KG1 (cell line): Measurements from ENCODE around the gene RBM12.
"Not testable (repeated sequence)": the region's sequence is repeated elsewhere in the genome, so short reads cannot be mapped to it uniquely, and the experiment has no call there.

Experiments
- DNase-seq: peaks from one replicate; lab custom pipeline; 2025; lab: John Stamatoyannopoulos, UW

Gene RBM12, protein sequence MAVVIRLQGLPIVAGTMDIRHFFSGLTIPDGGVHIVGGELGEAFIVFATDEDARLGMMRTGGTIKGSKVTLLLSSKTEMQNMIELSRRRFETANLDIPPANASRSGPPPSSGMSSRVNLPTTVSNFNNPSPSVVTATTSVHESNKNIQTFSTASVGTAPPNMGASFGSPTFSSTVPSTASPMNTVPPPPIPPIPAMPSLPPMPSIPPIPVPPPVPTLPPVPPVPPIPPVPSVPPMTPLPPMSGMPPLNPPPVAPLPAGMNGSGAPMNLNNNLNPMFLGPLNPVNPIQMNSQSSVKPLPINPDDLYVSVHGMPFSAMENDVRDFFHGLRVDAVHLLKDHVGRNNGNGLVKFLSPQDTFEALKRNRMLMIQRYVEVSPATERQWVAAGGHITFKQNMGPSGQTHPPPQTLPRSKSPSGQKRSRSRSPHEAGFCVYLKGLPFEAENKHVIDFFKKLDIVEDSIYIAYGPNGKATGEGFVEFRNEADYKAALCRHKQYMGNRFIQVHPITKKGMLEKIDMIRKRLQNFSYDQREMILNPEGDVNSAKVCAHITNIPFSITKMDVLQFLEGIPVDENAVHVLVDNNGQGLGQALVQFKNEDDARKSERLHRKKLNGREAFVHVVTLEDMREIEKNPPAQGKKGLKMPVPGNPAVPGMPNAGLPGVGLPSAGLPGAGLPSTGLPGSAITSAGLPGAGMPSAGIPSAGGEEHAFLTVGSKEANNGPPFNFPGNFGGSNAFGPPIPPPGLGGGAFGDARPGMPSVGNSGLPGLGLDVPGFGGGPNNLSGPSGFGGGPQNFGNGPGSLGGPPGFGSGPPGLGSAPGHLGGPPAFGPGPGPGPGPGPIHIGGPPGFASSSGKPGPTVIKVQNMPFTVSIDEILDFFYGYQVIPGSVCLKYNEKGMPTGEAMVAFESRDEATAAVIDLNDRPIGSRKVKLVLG

DNA sequence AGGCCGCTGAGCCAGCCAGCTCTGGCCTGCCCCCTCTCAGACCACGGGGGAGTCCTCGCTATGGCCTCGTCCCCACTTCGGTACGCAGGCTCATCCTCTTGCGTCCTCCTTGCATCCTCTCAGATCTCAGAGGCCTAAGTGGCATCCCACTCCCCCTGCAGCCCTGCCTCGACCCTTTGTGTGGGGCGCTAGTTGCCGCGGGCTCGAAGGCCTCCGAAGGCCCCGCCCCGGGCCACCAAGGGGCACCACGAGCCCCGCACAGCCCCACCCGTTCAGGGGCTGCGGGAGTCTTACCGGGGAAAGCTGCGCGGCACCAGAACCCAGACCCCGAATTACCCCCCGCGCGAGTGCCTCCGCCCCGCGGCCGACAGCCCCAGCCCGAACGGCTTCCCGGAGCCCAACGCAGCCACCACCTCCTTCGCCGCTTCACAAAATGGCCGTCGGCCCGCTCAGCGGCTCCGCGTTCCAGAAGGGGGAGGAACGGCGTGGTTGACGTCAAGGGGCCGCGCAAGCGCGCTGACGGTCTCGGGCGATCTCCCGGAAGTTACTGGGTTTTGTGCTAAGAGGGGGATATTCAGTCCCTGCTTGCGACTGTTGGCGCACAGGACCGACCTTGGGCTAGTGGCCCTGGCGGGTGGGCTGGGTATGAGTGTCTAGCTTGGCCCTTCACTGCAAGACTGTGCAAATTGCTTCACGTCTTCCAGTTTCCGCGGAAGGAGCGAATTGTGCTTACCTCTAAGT, at the start of gene RBM12, which contains the start of gene CPNE1:
RBM12 (minus strand) TSS at position 435 of the 741 bp plus-strand sequence. CDS start 9,578 bp downstream, outside the sequence.
CPNE1 (minus strand) TSS at position 435 of the 741 bp plus-strand sequence. CDS start 31,977 bp downstream, outside the sequence.
- peak; percentile 81 for DNase-seq

DNA sequence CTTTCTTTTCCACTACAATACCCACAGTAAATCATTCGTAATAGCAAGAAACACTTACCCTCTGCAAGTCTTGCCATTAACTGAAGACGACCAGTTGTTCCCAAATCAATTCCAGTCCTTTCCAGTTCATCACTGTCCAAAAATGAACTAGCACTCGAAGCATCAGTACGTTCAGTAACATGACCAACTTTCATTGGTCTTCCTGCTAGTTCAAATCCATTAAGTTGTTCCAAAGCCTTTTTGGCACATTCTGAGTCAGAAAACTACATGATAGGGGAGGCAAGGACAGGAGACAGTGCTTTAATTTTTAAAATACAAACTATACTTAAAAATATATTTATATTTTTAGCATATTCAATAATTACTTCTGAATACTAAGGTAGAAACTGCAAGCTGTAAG, 49.4 kb upstream of the RBM12 start:
- no peak for DNase-seq

DNA sequence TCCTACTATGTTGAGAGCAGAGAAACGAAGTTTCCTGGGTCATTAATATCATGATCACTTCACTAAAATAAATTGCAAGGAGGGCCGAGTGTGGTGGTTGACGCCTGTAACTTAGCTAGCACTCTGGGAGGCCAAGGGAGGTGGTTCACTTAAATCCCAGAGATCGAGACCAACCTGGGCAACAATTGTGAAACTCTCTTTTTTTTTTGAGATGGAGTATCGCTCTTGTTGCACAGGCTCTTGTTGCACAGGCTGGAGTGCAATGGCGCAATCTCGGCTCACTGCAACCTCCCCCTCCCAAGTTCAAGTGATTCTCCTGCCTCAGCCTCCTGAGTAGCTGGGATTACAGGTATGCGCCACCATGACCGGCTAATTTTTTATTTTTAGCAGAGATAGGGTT, 48.4 kb upstream of the RBM12 start:
- DNase-seq = not testable (repeated sequence)

DNA sequence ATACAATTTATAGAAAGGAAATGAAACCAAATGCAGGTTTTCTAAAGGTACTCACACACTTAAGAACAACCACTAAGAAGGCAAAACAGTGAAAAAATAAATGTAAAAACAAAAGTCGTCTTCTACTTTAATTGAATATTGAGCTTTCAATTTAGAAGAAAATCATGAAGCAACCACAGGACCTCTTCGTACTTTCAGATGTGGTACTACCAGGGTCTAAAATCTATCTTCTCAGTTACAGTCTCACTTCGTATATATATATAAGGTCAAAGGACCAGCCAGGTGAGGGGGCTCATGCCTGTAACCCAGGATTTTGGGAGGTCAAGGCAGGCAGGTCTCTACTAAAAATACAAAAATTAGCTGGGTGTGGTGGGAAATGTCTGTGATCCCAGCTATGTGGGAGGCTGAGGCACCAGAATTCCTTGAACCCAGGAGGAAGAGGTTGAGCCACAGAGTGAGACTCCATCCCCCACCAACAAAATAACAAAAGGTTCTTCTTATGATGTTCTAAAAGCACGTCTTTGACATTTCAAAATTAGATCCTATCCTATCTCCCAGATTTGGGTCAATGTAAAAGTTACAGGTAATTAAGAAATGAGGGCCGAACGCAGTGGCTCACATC, 47.0 kb upstream of the RBM12 start:
- no peak for DNase-seq

DNA sequence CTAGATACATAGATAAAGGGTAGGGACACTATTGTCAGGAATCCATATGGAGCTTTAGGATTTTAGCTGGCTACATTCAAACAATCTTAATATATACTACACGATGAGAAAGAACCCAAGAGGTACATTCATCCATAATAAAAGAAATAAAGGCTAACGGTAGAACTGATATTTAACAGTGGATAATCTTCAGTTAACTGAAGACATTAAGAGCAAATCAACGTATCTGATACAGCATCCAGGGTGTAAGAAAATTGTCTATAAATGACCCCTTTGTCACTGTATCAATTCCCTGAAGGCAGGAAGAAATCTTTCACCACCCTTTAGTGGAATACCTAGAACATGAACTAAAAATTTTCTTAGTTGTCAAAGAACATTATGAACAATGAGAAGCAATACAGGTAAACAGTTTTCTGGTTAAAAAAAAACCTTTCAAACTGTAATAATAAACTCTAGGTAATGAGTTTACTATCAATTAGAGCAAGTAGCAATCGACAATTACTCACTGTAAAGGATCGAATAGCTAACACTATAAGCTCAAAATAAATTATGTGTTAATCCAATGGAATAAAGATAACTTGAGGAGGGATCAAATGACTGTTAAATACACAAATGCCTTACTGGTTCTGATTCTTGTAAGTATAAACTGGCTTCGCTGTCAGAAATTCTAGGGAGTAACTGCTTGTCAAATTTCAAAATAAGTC, 46.3 kb upstream of the RBM12 start:
- DNase-seq = no peak

DNA sequence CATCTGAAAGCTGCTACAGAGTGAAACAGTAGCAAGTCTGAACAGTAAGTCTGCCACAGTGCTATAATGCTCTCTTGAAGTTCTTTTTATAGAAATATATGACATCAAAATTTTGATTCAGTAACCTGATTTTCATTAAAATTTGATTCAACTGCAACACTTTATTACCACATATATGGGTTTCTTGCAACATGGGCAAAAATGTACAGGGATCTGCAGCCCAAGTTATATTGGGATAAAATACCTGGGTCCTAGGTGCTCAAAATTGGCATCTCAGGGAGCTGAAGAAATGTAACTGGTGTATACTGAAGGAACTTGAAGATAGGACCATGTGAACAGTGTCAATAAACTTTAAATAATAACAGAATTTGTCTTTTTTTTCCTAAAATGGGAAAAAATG, 45.3 kb upstream of the RBM12 start:
- no peak for DNase-seq

DNA sequence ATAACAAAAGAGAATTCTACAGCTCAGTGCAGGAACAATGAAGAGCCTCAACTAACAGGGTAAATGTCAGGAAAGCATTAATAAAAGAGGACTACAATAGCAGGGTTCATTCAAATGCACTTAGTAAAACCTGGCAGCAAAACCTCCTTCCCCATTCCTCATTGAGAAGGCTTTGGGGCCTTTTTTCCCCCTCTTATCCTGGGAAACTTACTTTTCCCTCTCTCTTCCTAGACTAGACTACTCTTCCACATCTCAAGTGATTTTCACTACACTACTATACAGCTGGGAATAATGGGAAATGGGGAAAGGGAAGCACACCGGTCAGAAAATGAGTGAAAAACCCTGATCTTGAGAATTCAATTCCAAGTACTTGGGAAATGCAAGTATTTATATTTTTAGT, 44.6 kb upstream of the RBM12 start:
- no peak for DNase-seq

DNA sequence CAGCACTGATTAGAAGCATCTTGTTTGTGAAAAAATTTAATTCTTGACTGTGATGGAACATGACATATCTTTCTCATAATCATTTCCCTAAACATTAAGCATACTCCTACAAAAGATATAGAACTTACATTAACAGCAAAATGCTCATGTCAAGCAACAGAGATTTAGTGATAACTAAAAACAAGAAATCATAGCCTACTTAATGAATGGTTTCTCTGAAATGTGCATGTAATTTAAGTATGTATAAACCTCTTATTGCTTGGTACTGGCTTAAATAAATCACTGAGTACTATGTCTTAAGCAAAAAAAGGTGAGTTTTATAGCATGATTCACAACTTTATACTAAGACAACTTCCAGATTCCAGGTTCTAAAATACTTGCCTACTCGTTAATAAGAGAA, 43.8 kb upstream of the RBM12 start:
- no peak for DNase-seq

DNA sequence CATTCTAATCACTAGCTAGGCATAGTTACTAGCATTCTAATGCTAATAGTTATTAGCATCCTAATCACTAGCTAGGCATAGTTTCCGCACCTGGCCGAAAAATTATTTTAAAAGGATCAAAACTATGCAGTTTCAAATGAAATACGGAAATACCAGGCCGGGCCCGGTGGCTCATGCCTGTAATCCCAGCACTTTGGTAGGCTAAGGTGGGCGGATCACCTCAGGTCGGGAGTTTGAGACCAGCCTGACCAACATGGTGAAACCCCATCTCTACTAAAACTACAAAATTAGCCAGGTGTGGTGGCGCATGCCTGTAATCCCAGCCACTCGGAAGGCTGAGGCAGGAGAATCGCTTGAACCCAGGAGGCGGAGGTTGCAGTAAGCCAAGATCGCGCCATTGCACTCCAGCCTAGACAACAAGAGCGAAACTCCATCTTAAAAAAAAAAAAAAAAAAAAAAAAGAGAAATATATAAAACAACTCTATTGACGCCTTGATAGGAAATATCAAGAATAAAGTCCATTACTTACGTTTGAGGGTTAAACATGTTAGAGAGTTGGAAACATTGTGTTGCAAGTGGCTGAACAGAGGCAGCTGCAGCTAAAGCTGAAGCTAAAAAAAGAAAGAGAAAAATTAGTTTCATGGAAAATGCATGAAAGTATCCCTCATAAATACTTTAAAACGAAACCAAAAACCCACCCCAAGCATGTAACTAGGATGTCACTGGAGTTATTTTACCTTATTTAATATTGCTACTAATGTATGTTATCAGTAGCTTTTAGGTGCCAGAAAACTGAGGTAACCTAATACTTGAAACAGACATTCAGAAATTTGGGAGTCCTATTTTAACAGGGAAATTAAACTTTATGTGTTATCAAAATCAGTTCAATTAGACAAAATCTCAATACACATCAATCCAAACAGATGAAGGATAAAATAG, 42.2 kb upstream of the RBM12 start:
- not testable (repeated sequence) for DNase-seq

DNA sequence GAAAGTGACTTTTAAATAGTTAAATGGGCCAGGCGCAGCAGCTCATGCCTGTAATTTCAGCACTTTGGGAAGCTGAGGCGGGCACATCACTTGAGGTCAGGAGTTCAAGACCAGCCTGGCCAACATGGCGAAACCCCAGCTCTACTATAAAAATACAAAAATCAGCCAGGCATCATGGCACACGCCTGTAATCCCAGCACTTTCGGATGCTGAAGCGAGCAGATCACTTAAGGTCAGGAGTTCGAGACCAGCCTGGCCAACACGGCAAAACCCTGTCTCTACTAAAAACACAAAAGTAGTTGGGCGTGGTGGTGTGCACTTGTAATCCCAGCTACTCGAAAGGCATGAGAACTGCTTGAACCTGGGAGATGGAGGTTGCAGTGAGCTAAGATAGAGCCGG, 41.2 kb upstream of the RBM12 start:
- not testable (repeated sequence) for DNase-seq

DNA sequence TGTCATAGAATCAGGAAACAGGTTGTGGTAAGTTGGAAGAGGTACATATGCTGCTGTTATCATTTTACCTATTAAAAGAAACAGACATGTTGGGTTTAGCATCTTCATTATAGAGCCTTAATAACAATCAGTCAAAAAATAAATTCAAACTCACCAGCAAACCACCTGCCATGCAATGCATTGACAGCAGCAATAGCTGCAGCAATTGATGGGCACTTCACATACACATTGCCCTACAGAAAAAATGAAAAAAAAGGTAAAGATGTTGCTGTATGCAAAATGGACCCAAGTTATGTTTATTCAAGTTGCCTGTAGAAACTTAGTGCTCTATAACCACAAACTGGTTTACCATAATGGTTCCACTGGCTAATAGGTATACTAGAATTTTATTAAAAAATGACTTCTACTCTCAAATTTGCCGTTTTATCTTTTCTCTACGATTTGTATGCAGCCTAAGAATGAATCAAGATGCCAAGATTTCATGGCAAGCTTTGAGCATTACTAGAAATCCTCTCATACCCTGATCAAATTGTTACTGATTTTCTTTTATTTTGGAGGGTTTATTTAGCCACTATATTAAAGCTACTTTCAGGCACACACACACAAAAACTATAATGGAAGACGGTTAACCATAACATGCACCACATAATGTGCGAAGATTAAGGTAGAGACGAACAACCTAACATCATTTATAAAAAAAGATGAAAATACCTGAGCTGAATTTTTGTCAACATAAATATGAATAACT, 40.0 kb upstream of the RBM12 start:
- DNase-seq = no peak

DNA sequence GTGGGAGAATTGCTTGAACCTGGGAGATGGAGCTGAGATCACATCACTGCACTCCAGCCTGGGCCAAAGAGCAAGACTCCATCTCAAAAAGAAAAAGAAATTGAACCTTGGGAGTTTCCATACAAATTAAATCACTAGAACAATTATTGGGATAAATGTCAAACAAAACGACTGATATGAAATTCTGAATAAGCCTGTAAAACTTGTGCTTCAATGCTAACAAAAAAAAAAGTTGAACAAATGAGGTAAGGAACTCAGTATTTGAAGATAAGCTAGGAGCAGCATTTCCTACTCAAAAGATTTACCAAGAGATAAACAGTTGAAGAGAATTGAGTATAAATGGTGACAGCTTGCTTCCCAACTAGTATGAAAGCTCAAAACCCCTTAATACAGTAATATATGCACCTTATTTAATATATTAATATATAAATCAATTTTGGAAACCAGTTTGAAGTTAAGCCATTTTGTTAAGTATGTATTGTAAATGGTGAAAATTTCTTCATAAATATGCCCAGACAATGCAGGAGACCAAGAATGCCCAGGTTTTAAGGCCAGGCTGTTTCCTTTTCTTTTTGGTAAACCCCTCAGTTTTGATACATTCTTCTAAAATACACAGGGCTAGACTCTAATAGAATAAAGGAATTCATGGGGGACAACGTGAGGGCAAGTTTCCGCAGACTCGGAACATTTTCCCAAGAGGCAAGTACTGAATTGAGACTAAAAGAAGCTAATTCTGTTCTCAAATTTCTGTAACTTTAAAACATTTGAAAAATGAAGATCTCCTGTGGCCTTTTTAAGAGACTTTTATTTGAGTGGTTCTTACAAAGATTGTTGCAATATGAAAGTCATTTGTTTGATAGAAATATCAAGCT, 38.4 kb upstream of the RBM12 start:
- no peak for DNase-seq

DNA sequence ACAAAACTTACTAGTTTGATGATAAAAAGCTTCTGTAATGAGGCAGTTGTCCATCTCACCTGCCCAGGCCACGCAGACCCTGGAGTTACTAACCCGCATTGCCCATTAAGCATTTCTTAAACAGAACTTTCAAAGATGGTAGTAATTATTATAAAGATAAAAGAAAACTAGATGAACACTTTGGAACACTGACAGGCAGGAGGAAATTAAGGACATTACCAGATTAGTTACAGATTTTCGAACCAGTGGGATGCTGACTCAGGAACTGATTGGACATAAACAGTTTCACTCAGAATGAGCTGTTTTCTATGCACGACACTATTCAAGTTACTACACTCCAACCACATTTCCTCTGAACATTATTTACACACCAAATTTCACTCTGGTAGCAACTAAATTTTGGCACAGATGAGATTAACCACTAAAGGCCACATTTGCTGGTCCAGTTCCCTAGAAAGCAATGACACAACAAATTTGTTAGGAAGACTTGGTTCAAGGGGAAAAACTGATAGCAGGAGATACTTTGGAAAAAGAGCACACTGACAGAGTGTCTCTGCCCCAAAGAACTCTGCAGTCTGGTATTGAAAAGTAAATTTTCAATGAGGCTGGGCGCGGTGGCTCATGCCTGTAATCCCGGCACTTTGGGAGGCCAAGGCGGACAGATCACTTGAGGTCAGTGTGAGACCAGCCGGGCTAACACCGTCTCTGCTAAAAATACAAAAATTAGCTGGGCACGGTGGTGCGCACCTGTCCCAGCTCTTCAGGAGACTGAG, 37.5 kb upstream of the RBM12 start:
- DNase-seq = no peak

DNA sequence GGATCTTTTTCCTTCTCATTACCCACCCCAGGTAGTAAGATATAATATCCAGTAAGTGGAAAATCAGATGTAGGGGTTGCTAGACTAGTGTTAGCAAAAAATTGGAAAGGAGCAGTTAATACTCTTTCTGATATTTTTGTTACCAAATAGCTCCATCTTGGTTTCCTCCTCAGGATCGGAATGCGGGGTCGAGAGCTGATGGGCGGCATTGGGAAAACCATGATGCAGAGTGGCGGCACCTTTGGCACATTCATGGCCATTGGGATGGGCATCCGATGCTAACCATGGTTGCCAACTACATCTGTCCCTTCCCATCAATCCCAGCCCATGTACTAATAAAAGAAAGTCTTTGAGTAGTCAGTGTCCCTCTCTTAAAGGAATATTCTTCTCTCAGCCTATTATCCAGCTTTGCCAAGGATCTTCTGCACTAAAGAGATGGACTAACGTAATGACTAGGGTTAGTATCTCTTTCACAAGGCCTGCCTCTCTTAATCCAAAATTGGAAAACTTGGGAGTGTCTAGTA, 36.0 kb upstream of the RBM12 start:
- DNase-seq = no peak

DNA sequence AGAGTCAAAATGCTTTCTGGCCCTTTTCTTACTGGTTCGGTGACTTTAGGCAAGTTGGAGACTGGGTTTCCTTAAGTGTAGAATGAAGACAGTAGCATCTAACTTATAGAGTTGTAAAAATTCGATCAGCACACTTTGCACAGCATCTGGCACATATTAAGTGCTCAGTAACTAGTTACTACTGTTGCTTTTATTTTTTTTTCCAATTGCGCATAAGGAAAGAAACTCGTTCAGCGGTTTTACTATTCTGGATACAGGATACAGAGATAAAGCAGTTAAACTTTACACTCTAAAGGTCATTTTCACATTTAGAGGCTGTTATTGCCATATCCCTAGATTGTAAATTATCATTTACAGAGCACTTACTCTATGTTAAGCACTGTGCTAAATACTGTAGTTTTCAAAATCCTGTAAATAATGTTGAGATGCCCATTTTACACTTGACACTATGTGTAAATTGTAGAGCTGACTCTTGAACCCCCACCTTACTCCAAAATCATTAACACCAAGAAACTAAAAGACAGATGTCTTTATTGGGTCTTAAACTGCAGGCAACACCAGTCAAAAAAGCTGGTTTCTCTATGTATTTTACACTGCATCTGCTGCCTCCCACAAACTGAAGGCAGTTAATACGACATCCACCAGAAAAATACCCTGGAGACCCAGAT, 35.4 kb upstream of the RBM12 start:
- DNase-seq = no peak

DNA sequence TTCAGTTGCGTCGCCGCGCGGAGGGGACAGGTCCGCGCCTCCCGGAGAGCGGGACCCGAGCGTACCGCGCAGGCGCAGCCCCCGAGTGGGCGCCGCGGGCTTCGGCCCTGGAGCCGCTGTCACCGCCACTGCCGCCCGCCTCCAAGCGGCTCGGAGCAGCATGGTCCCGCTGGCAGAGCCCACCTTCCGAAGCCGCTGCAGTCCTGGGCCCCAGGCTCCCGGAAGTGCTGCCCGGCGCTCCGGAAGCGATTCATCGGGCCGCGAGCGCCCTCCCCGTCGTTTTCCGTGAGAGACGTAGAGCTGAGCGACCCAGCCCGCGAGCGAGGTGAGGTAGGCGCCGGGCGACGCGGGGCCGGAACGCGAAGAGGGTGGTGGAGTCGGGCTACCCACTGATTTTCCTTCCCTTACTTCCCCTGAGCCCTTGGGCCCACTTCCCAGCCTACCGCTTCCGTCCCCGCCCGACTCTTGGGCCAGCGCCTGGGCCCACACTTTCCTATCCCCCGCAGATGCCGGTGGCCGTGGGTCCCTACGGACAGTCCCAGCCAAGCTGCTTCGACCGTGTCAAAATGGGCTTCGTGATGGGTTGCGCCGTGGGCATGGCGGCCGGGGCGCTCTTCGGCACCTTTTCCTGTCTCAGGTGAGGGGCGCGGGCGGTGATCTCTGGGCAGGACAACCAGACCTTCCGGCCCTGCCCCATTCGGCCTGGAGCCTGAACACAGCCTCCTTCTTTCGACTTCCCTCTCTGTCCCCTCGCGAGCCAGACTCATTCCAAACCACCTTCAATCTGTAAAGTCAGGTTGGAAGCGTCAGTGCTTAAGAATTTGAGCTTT, 34.6 kb upstream of the RBM12 start, which contains the start of the genes NFS1 and ROMO1:
NFS1 (minus strand) TSS at position 226 of the 830 bp plus-strand sequence; CDS start at position 162, 64 bp downstream.
ROMO1 (plus strand) TSS at position 279 of the 830 bp plus-strand sequence; CDS start at position 507, 228 bp downstream.
- peak; percentile 74 for DNase-seq
